H1 (cell line): ENCODE measurements around the gene SPTBN1. TPM values are rescaled to one million over a fixed set of nuclear protein-coding genes. Genes with fewer than 3 reads are reported as not detected.

Experiments
- CTCF ChIA-PET: fragments of 300-600 bp; sonication (Branson Sonifier 250); formaldehyde crosslinking; loops from one replicate; lab custom pipeline; 2021; ENCODE audit not compliant: partially characterized antibody; lab: Charles Lee
- POLR2A ChIA-PET: fragments of 300-600 bp; sonication (Branson Sonifier 250); formaldehyde crosslinking; loops from one replicate; lab custom pipeline; 2021; ENCODE audit warnings: inconsistent platforms; ENCODE audit not compliant: partially characterized antibody; lab: Charles Lee
- DNase-seq, 2 experiments: peaks; one replicate each; pipeline versions ENCODE4 v3.0.0 to v3.0.0-alpha.2; 2010 to 2022; ENCODE audit warnings: low spot score in 2 of 2, low read depth in 1 of 2, mixed read lengths in 1 of 2
- FAIRE-seq: peaks from 2 replicates; lab custom pipeline; 2011; peaks lifted over from hg19 to GRCh38; lab: Jason Lieb, UNC
- H2AFZ ChIP-seq: 2 replicates; pipeline ENCODE4 v1.8.1; 2012; ENCODE audit warnings: low read length, inconsistent platforms
- H2AK5ac ChIP-seq: 2 replicates; pipeline ENCODE4 v1.6.1; 2013; ENCODE audit warnings: low read depth, low read length
- H2BK120ac ChIP-seq: replicated peaks from 2 replicates; pipeline ENCODE3; 2013; ENCODE audit warnings: low read depth, low read length, inconsistent platforms
- H2BK12ac ChIP-seq: 2 replicates; pipeline ENCODE4 v1.6.1; 2013; ENCODE audit warnings: low read depth, low read length
- H2BK15ac ChIP-seq: 2 replicates; pipeline ENCODE4 v1.6.1; 2013; ENCODE audit warnings: low read length
- H2BK20ac ChIP-seq: 2 replicates; pipeline ENCODE4 v1.6.1; 2013; ENCODE audit warnings: low read length
- H2BK5ac ChIP-seq: 2 replicates; pipeline ENCODE4 v1.6.1; 2013; ENCODE audit warnings: low read depth, low read length
- H3K14ac ChIP-seq: 2 replicates; pipeline ENCODE4 v1.6.1; 2013; ENCODE audit warnings: inconsistent platforms; ENCODE audit not compliant: insufficient read length
- H3K18ac ChIP-seq: 2 replicates; pipeline ENCODE4 v1.6.1; 2013; ENCODE audit warnings: low read length; ENCODE audit errors: extremely low read depth
- H3K23ac ChIP-seq: 2 replicates; pipeline ENCODE4 v1.6.1; 2013; ENCODE audit warnings: inconsistent platforms; ENCODE audit not compliant: insufficient read length
- H3K23me2 ChIP-seq: 2 replicates; pipeline ENCODE4 v1.6.1; 2013; ENCODE audit warnings: low read depth, low read length
- H3K27ac ChIP-seq: 2 replicates; pipeline ENCODE4 v1.6.1; 2011; ENCODE audit warnings: low read depth, low read length, inconsistent platforms
- H3K27me3 ChIP-seq, 4 experiments: replicated peaks in 1 of 4; 1 replicate in 1 of 4; 2 replicates in 3 of 4; pipeline versions ENCODE4 v1.6.1 to v1.8.1; 2011 to 2013; ENCODE audit warnings: low read length in 3 of 4, mild to moderate bottlenecking in 3 of 4, inconsistent platforms in 2 of 4, mixed read lengths in 2 of 4, moderate library complexity in 1 of 4; ENCODE audit not compliant: control insufficient read depth in 3 of 4, insufficient read depth in 3 of 4; ENCODE audit errors: extremely low read depth in 1 of 4
- H3K36me3 ChIP-seq, 4 experiments: 2 replicates each; pipeline versions ENCODE4 v1.6.1 to v1.8.1; 2011 to 2013; ENCODE audit warnings: mild to moderate bottlenecking in 4 of 4, low read length in 3 of 4, moderate library complexity in 2 of 4, control low read depth in 1 of 4, inconsistent platforms in 1 of 4; ENCODE audit not compliant: insufficient read depth in 4 of 4, control insufficient read depth in 2 of 4
- H3K4ac ChIP-seq: replicated peaks from 2 replicates; pipeline ENCODE3; 2013; ENCODE audit warnings: low read length, low read depth, mixed read lengths, inconsistent platforms; ENCODE audit not compliant: insufficient read length
- H3K4me1 ChIP-seq, 4 experiments: replicated peaks in 1 of 4; 1 replicate in 1 of 4; 2 replicates in 3 of 4; pipeline versions ENCODE4 v1.6.1 to v1.8.1; 2011 to 2013; ENCODE audit warnings: low read length in 3 of 4, inconsistent platforms in 2 of 4, mixed read lengths in 1 of 4; ENCODE audit not compliant: insufficient read depth in 4 of 4, control insufficient read depth in 3 of 4
- H3K4me2 ChIP-seq, 2 experiments: 2 replicates each; pipeline versions ENCODE4 v1.6.1 to v1.8.1; 2011 to 2013; ENCODE audit warnings: low read depth in 2 of 2, low read length in 2 of 2, control low read depth in 1 of 2, inconsistent platforms in 1 of 2, mild to moderate bottlenecking in 1 of 2; ENCODE audit not compliant: insufficient read depth in 1 of 2
- H3K4me3 ChIP-seq, 4 experiments: fragments of 200-600, 300-600 bp in 1 of 4; sonication (generic), shearing (Covaris generic), sonication (Bioruptor Twin) in 1 of 4; 2 replicates each; pipeline versions ENCODE4 v1.5.1 to v1.8.1; 2011 to 2016; ENCODE audit warnings: low read length in 4 of 4, low read depth in 3 of 4, control low read depth in 2 of 4, inconsistent platforms in 2 of 4, mild to moderate bottlenecking in 2 of 4, mixed read lengths in 1 of 4, moderate library complexity in 1 of 4; ENCODE audit not compliant: insufficient read depth in 2 of 4; ENCODE audit errors: extremely low read depth in 1 of 4
- H3K56ac ChIP-seq: replicated peaks from 2 replicates; pipeline ENCODE3; 2013; ENCODE audit warnings: low read depth, mild to moderate bottlenecking, mixed read lengths, low read length, inconsistent platforms; ENCODE audit not compliant: insufficient read length
- H3K79me1 ChIP-seq: 2 replicates; pipeline ENCODE4 v1.6.1; 2013; ENCODE audit warnings: low read depth, low read length, control low read depth
- H3K79me2 ChIP-seq, 2 experiments: 2 replicates each; pipeline versions ENCODE4 v1.6.1 to v1.8.1; 2012 to 2013; ENCODE audit warnings: low read length in 2 of 2, mild to moderate bottlenecking in 2 of 2, inconsistent platforms in 1 of 2; ENCODE audit not compliant: insufficient read depth in 2 of 2, control insufficient read depth in 1 of 2
- H3K9ac ChIP-seq, 4 experiments: replicated peaks in 1 of 4; 1 replicate in 1 of 4; 2 replicates in 3 of 4; pipeline versions ENCODE4 v1.6.1 to v1.8.1; 2011 to 2013; ENCODE audit warnings: low read depth in 3 of 4, low read length in 3 of 4, control low read depth in 2 of 4, mild to moderate bottlenecking in 2 of 4, moderate library complexity in 2 of 4, inconsistent platforms in 1 of 4; ENCODE audit errors: extremely low read depth in 1 of 4
- H3K9me3 ChIP-seq, 2 experiments: 2 replicates each; pipeline versions ENCODE4 v1.6.1 to v1.8.1; 2012 to 2013; ENCODE audit warnings: mild to moderate bottlenecking in 2 of 2, moderate library complexity in 2 of 2, control low read depth in 1 of 2, inconsistent platforms in 1 of 2, low read depth in 1 of 2, low read length in 1 of 2, mixed read lengths in 1 of 2; ENCODE audit not compliant: insufficient read depth in 2 of 2
- H4K20me1 ChIP-seq, 2 experiments: replicated peaks in 1 of 2; 2 replicates each; pipeline versions ENCODE3 to v1.8.1; 2011 to 2013; ENCODE audit warnings: inconsistent platforms in 2 of 2, low read length in 2 of 2, mild to moderate bottlenecking in 1 of 2; ENCODE audit not compliant: insufficient read depth in 2 of 2, control insufficient read depth in 1 of 2
- H4K5ac ChIP-seq: 2 replicates; pipeline ENCODE4 v1.6.1; 2013; ENCODE audit warnings: low read length, low read depth, mixed read lengths, inconsistent platforms; ENCODE audit not compliant: insufficient read length
- H4K8ac ChIP-seq: 2 replicates; pipeline ENCODE4 v1.8.0; 2013; ENCODE audit warnings: mild to moderate bottlenecking, moderate library complexity, low read length, inconsistent platforms; ENCODE audit not compliant: insufficient read depth; ENCODE audit errors: extremely low read depth
- H4K91ac ChIP-seq: replicated peaks from 2 replicates; pipeline ENCODE3; 2013; ENCODE audit warnings: low read length, mixed read lengths, inconsistent platforms; ENCODE audit not compliant: insufficient read length
- HDAC6 ChIP-seq: IDR thresholded peaks from one replicate; pipeline ENCODE4 v1.7.1; 2012; ENCODE audit warnings: low read depth, mild to moderate bottlenecking, inconsistent platforms, low read length, moderate library complexity
- WGBS, 2 experiments: shearing (Covaris generic) in 1 of 2; methylation state at CpG; one replicate each; pipeline versions ENCODE4 v1.1.6 to v1.1.7; 2013 to 2015; ENCODE audit warnings: low lambda C conversion rate in 2 of 2, mixed read lengths in 2 of 2, inconsistent platforms in 1 of 2, low coverage in 1 of 2, missing lambda C conversion rate in 1 of 2; ENCODE audit not compliant: insufficient replicate concordance in 2 of 2, insufficient coverage in 1 of 2, insufficient read length in 1 of 2; ENCODE audit errors: extremely low coverage in 1 of 2, missing lambda C conversion rate in 1 of 2; 5-methylcytosine and 5-hydroxymethylcytosine counted together
- polyA plus RNA-seq, 7 experiments: library from polyadenylated mRNA; depleted of rRNA in 3 of 7; stranded (reverse) in 5 of 7; unstranded in 2 of 7; fragments of >200 nt in 5 of 7; fragments of 200-250 nt in 2 of 7; gene quantifications; 1 replicate in 5 of 7; 2 replicates in 1 of 7; 4 replicates in 1 of 7; pipeline versions ENCODE4 v1.2.1 to v1.2.3, GENCODE V29; 2011 to 2013; ENCODE audit warnings: missing spikeins in 2 of 7, mixed read lengths in 2 of 7
- total RNA-seq: library from RNA; stranded (reverse); fragmentation: NEBNext Ultra II Directional; extraction: Animal tissue kit (Norgen Biotek cat#: 25700); gene quantifications from 2 replicates; pipeline ENCODE4 v1.2.1, GENCODE V29; 2021

SPTBN1 gene
- total and polyA plus RNA-seq, 2 of the 8 experiments (the other 6 are each of a cell fraction or from before 2014, with no cell fraction given), result 31.8 to 180 TPM

DNA sequence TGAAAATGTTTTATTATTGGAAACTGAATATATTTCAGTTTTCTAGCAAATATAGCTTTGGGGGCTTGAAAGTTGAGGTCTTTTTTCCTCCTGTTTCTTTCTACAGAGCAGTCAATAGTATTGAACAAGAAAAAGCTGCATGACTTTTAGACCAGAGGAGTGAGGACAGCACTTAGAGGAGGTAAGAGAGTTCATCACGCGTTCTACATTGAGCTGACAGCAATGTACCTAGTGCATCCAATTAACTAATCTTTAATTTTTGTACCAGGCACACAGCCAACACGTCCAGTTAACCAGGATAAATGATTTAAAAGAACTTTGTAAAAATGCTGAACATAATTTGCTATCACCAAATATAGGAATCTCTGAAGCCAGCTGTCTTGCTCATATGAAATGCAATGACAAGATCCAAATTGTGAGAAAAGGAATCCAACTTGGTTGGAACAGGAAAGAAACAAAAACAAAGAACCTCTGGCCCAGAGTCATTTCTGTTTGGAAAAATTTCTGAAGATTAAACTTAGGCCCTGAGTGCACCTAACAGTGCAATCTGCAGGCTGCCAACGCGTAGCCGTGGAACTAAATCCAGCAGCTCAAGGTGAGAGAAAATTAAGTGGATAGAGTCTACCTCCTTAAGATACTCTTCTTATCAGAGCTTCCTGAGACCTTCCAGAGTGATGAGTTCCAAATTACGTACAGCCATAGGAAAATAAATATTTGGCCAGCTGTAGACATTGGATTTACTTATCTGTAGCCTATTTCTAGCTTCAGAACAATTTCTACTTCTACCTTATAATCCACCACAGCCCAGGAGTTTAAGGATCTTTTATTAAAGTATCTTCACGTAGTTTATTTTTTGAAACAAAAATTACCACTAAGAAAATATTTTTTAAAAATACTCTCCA lies 20.6 kb upstream of the SPTBN1 start:
- Histone ChIP-seq H3K23me2 (no peaks in the 10 kb centered on the region), H3K4ac (no peak overlapping the region), H3K9me3 (no peaks in the 10 kb centered on the region), H2BK15ac (no peak overlapping the region), H3K4me3 (no peak overlapping the region), H3K79me1 (no peaks in the 10 kb centered on the region), H3K27me3 (no peaks in the 10 kb centered on the region), H4K8ac (no peak overlapping the region), H2BK5ac (no peak overlapping the region), H3K14ac (no peak overlapping the region), H2BK12ac (no peak overlapping the region), H2BK120ac (no peak overlapping the region), H3K79me2 (no peaks in the 10 kb centered on the region), H3K23ac (no peak overlapping the region), H3K27ac (no peak overlapping the region), H3K9ac (no peak overlapping the region), H4K91ac (no peak overlapping the region), H2AFZ (no peak overlapping the region), H2BK20ac (no peak overlapping the region), H4K20me1 (no peaks in the 10 kb centered on the region), H3K18ac (no peak overlapping the region), H3K56ac (no peak overlapping the region), H3K4me2 (no peak overlapping the region), H4K5ac (no peak overlapping the region), H3K36me3 (no peaks in the 10 kb centered on the region), H2AK5ac (no peak overlapping the region), H3K4me1 (no peaks in the 10 kb centered on the region)
- DNase-seq (no peak), FAIRE-seq (no peak)
- 89% methylated on average over 8 of the region's 8 CpGs; no CpG with 5 or more reads in 1 of the 2 experiments for WGBS, 2 experiments
- POLR2A ChIA-PET, result interaction anchor here (0.5 kb wide), 1 partner anchor 270 kb away, joined by 4 read pairs; no protein-coding TSS in a partner anchor
- TF ChIP-seq HDAC6, result no peak
- CTCF ChIA-PET, result interaction anchor here (0.7 kb wide), 1 partner anchor 70 kb away, joined by 3 read pairs; no protein-coding TSS in a partner anchor
